ENCODE results near the gene GPR65. TPM values are rescaled to one million over a fixed set of nuclear protein-coding genes. Genes with fewer than 3 reads are reported as not detected.

Gene GPR65
- total and polyA plus RNA-seq, 9 of the 15 experiments (the other 6 are each of a cell fraction or from before 2014, with no cell fraction given), result 0.03 to 0.11 (median 0.04) TPM; not detected in 6

GRCh38 chr14:87992718-87993628 is 12.0 kb upstream of the GPR65 start, which contains the start of gene GALC (continued):
- TF ChIP-seq STAT6 (CRISPR knock-in tag; IDR thresholded peaks at IDR 0.05) (0 out of 2 replicates have a peak, but pooled peaks have one; percentile 37), UBTF (IDR thresholded peaks at IDR 0.05; ENCODE audit: borderline replicate concordance in 1 of 2, low read depth in 2 of 2, low read length in 2 of 2) (0 out of 4 replicates have a peak, but pooled peaks of 1 of the 2 experiments have one; percentile 49), ZFP91 (CRISPR knock-in tag; IDR thresholded peaks at IDR 0.05) (no peak), SREBF1 (IDR thresholded peaks at IDR 0.05; ENCODE audit: borderline replicate concordance, low read depth, low read length) (no peak), HBP1 (CRISPR knock-in tag; IDR thresholded peaks at IDR 0.05) (no peak), SRSF7 (optimal IDR thresholded peaks at IDR 0.05; ENCODE audit: low read depth, low read length) (no peak), IFI16 (CRISPR knock-in tag; IDR thresholded peaks at IDR 0.05) (no peak), FOXP4 (CRISPR knock-in tag; IDR thresholded peaks at IDR 0.05; ENCODE audit: borderline replicate concordance) (peak; percentile 16; the same call in 1 of the 2 replicates), IRF2 (CRISPR knock-in tag; IDR thresholded peaks at IDR 0.05) (no peak), ZNF3 (CRISPR knock-in tag; IDR thresholded peaks at IDR 0.05) (no peak), NCOR1 (IDR thresholded peaks at IDR 0.05) (0 out of 2 replicates have a peak, but pooled peaks have one; percentile 24), NR2C2 (CRISPR knock-in tag; IDR thresholded peaks at IDR 0.05) (no peak; the same call in 1 of the 2 replicates), NR2C2 (tag; IDR thresholded peaks at IDR 0.05) (peak; percentile 89)

Measured in K562 (cell line).